ENCODE measurements around the gene CDC42BPB. TPM values are rescaled to one million over a fixed set of nuclear protein-coding genes. Genes with fewer than 3 reads are reported as not detected.

CDC42BPB gene
- total RNA-seq, 4 donors from 2014 or later: 145 to 255 (median 197) TPM

GRCh38 chr14:103002578-103003350, 54.6 kb downstream of the CDC42BPB start:
- peak in 1 of 3 donors; percentile 38 for DNase-seq
- H3K4me1 ChIP-seq: peaks cover 0 to 7% (median 0%) of the 10 kb centered on the region in 4 donors
- no peak for TF ChIP-seq POLR2A (IDR thresholded peaks at IDR 0.05)
- peak in 2 of 6 experiments; percentile 9 to 13 for TF ChIP-seq CTCF (IDR thresholded peaks at IDR 0.05)
- H3K9me3 ChIP-seq: no peaks in the 10 kb centered on the region
- H3K27me3 ChIP-seq: no peaks in the 10 kb centered on the region
- peaks cover 0 to 61% (median 0%) of the 10 kb centered on the region in 3 donors for H3K36me3 ChIP-seq
- no peak overlapping the region for H3K4me3 ChIP-seq
- no peak overlapping the region for H3K27ac ChIP-seq

- DNase-seq: peak in 2 of 3 donors; percentile 74 to 78
- Histone ChIP-seq H3K4me1 (peaks cover 0 to 7% (median 0%) of the 10 kb centered on the region in 4 donors), H3K9me3 (no peaks in the 10 kb centered on the region), H3K27me3 (no peaks in the 10 kb centered on the region), H3K4me3 (no peak overlapping the region), H3K27ac (no peak overlapping the region), H3K36me3 (peaks cover 0 to 64% (median 0%) of the 10 kb centered on the region in 3 donors)
- TF ChIP-seq CTCF (IDR thresholded peaks at IDR 0.05) (no peak), POLR2A (IDR thresholded peaks at IDR 0.05) (no peak)
These were observed 55.5 kb downstream of the CDC42BPB start for GRCh38 chr14:103001651-103002396.

GRCh38 chr14:103001226-103001625, 56.1 kb downstream of the CDC42BPB start:
- TF ChIP-seq CTCF (IDR thresholded peaks at IDR 0.05) (no peak), POLR2A (IDR thresholded peaks at IDR 0.05) (no peak)
- no peak for DNase-seq
- no peaks in the 10 kb centered on the region for H3K9me3 ChIP-seq
- H3K36me3 ChIP-seq: peaks cover 0 to 66% (median 0%) of the 10 kb centered on the region in 3 donors
- H3K27me3 ChIP-seq: no peaks in the 10 kb centered on the region
- no peak overlapping the region for H3K4me3 ChIP-seq
- no peak overlapping the region for H3K27ac ChIP-seq
- peaks cover 0 to 7% (median 0%) of the 10 kb centered on the region in 4 donors for H3K4me1 ChIP-seq

GRCh38 chr14:103000291-103000921, 56.9 kb downstream of the CDC42BPB start:
- Histone ChIP-seq H3K36me3 (peaks cover 0 to 68% (median 0%) of the 10 kb centered on the region in 3 donors), H3K27ac (no peak overlapping the region), H3K9me3 (no peaks in the 10 kb centered on the region), H3K4me1 (peaks cover 0 to 7% (median 1%) of the 10 kb centered on the region in 4 donors), H3K4me3 (no peak overlapping the region), H3K27me3 (no peaks in the 10 kb centered on the region)
- no peak for DNase-seq
- no peak for TF ChIP-seq CTCF (IDR thresholded peaks at IDR 0.05)
- TF ChIP-seq POLR2A (IDR thresholded peaks at IDR 0.05): no peak

GRCh38 chr14:102999227-102999895, 58.0 kb downstream of the CDC42BPB start:
- DNase-seq: no peak
- H3K4me1 ChIP-seq: peaks cover 0 to 8% (median 4%) of the 10 kb centered on the region in 4 donors
- H3K27me3 ChIP-seq: no peaks in the 10 kb centered on the region
- H3K9me3 ChIP-seq: no peaks in the 10 kb centered on the region
- TF ChIP-seq POLR2A (IDR thresholded peaks at IDR 0.05) (no peak), CTCF (IDR thresholded peaks at IDR 0.05) (no peak)
- no peak overlapping the region for H3K27ac ChIP-seq
- H3K4me3 ChIP-seq: no peak overlapping the region
- H3K36me3 ChIP-seq: peaks cover 0 to 72% (median 0%) of the 10 kb centered on the region in 3 donors

Measured in Peyer's patch (tissue), 4 donors.